ENCODE results near the gene TRRAP. TPM values are rescaled to one million over a fixed set of nuclear protein-coding genes. Genes with fewer than 3 reads are reported as not detected.

The TRRAP gene
- total and polyA plus RNA-seq, 4 donors: 4.3 to 22.7 (median 10.1) TPM

- DNase-seq (ENCODE audit: low spot score): no peak
- Histone ChIP-seq H3K4me1 (ENCODE audit: control insufficient read depth in 4 of 4, insufficient read depth in 4 of 4, low read length in 3 of 4) (no peaks in the 10 kb centered on the region), H3K9ac (ENCODE audit: low read depth in 1 of 2, low read length in 2 of 2) (no peak overlapping the region), H3K36me3 (ENCODE audit: control insufficient read depth in 4 of 4, insufficient read depth in 3 of 4, low read depth in 1 of 4, low read length in 3 of 4) (peaks cover 12 to 82% (median 47%) of the 10 kb centered on the region in 4 donors), H3K4me3 (ENCODE audit: low read depth in 1 of 3, low read length in 3 of 3) (no peak overlapping the region), H3K9me3 (ENCODE audit: control insufficient read depth in 4 of 4, low read length in 3 of 4) (no peaks in the 10 kb centered on the region), H3K27me3 (ENCODE audit: control insufficient read depth in 4 of 4, insufficient read depth in 4 of 4, low read length in 3 of 4) (no peaks in the 10 kb centered on the region), H3K27ac (ENCODE audit: low read depth in 1 of 2, low read length in 2 of 2) (no peak overlapping the region)
- WGBS: 94% methylated on average over 15 of the region's 15 CpGs
- no peak for TF ChIP-seq RXRA (IDR thresholded peaks at IDR 0.05)
- no peak for TF ChIP-seq GABPA (IDR thresholded peaks at IDR 0.05 in 1 of 2, conservative IDR thresholded peaks at IDR 0.05 in 1 of 2)
- TF ChIP-seq, protein P1, sequence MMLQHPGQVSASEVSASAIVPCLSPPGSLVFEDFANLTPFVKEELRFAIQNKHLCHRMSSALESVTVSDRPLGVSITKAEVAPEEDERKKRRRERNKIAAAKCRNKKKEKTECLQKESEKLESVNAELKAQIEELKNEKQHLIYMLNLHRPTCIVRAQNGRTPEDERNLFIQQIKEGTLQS (IDR thresholded peaks at IDR 0.05): no peak
- TF ChIP-seq SP1 (IDR thresholded peaks at IDR 0.05): no peak
- no peak for TF ChIP-seq HNF4A (conservative IDR thresholded peaks at IDR 0.05)
Measured at GRCh38 chr7:98996150-98996552, 117.8 kb downstream of the TRRAP start.

DNA sequence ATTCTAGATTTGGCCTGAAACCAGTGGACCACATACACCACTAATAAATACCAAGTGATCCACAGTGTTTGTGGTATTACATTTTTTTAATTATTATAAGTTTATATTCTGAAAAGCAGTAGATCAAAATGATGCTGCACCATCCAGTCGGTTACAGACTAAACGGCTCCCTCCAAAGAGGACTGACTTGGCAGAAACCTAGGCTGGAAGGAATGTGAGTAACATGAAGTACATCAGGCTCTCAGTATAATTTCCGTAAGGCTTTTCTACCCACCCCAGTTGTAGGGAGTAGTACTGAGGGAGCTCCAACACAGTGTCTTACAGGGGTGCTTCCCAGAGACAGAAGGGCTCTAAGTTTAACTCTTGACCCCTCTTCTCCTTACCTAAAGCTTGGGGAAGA is 119.5 kb downstream of the TRRAP start:
- no peaks in the 10 kb centered on the region for H3K9me3 ChIP-seq (ENCODE audit: control insufficient read depth in 4 of 4, low read length in 3 of 4)
- no peaks in the 10 kb centered on the region for H3K27me3 ChIP-seq (ENCODE audit: control insufficient read depth in 4 of 4, insufficient read depth in 4 of 4, low read length in 3 of 4)
- H3K36me3 ChIP-seq (ENCODE audit: control insufficient read depth in 4 of 4, insufficient read depth in 3 of 4, low read depth in 1 of 4, low read length in 3 of 4): peaks cover 10 to 76% (median 36%) of the 10 kb centered on the region in 4 donors
- no peak overlapping the region for H3K9ac ChIP-seq (ENCODE audit: low read depth in 1 of 2, low read length in 2 of 2)
- TF ChIP-seq FOXA1 (IDR thresholded peaks at IDR 0.05): no peak
- TF ChIP-seq RXRA (IDR thresholded peaks at IDR 0.05): no peak
- TF ChIP-seq, protein P1 (IDR thresholded peaks at IDR 0.05): no peak
- no peak for TF ChIP-seq SP1 (IDR thresholded peaks at IDR 0.05)
- TF ChIP-seq TAF1 (conservative IDR thresholded peaks at IDR 0.05): no peak
- TF ChIP-seq JUND (IDR thresholded peaks at IDR 0.05): no peak
- TF ChIP-seq, protein P2, sequence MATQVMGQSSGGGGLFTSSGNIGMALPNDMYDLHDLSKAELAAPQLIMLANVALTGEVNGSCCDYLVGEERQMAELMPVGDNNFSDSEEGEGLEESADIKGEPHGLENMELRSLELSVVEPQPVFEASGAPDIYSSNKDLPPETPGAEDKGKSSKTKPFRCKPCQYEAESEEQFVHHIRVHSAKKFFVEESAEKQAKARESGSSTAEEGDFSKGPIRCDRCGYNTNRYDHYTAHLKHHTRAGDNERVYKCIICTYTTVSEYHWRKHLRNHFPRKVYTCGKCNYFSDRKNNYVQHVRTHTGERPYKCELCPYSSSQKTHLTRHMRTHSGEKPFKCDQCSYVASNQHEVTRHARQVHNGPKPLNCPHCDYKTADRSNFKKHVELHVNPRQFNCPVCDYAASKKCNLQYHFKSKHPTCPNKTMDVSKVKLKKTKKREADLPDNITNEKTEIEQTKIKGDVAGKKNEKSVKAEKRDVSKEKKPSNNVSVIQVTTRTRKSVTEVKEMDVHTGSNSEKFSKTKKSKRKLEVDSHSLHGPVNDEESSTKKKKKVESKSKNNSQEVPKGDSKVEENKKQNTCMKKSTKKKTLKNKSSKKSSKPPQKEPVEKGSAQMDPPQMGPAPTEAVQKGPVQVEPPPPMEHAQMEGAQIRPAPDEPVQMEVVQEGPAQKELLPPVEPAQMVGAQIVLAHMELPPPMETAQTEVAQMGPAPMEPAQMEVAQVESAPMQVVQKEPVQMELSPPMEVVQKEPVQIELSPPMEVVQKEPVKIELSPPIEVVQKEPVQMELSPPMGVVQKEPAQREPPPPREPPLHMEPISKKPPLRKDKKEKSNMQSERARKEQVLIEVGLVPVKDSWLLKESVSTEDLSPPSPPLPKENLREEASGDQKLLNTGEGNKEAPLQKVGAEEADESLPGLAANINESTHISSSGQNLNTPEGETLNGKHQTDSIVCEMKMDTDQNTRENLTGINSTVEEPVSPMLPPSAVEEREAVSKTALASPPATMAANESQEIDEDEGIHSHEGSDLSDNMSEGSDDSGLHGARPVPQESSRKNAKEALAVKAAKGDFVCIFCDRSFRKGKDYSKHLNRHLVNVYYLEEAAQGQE (IDR thresholded peaks at IDR 0.05): no peak
- no peak for TF ChIP-seq EGR1 (IDR thresholded peaks at IDR 0.05; ENCODE audit: low read depth in 2 of 2)
- no peak for TF ChIP-seq NR2F2 (IDR thresholded peaks at IDR 0.05)
- TF ChIP-seq, protein P3, sequence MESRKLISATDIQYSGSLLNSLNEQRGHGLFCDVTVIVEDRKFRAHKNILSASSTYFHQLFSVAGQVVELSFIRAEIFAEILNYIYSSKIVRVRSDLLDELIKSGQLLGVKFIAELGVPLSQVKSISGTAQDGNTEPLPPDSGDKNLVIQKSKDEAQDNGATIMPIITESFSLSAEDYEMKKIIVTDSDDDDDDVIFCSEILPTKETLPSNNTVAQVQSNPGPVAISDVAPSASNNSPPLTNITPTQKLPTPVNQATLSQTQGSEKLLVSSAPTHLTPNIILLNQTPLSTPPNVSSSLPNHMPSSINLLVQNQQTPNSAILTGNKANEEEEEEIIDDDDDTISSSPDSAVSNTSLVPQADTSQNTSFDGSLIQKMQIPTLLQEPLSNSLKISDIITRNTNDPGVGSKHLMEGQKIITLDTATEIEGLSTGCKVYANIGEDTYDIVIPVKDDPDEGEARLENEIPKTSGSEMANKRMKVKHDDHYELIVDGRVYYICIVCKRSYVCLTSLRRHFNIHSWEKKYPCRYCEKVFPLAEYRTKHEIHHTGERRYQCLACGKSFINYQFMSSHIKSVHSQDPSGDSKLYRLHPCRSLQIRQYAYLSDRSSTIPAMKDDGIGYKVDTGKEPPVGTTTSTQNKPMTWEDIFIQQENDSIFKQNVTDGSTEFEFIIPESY (IDR thresholded peaks at IDR 0.05): no peak
- no peak for TF ChIP-seq MAX (IDR thresholded peaks at IDR 0.05)
- no peak for TF ChIP-seq HNF4A (conservative IDR thresholded peaks at IDR 0.05)
- no peak for TF ChIP-seq FOXA2 (IDR thresholded peaks at IDR 0.05)
- TF ChIP-seq YY1 (IDR thresholded peaks at IDR 0.05): no peak
- no peak for TF ChIP-seq RAD21 (IDR thresholded peaks at IDR 0.05)
- no peak for TF ChIP-seq HNF4G (IDR thresholded peaks at IDR 0.05)
- 93% methylated on average over 3 of the region's 3 CpGs for WGBS
- DNase-seq (ENCODE audit: low spot score): no peak
- no peak overlapping the region for H3K27ac ChIP-seq (ENCODE audit: low read depth in 1 of 2, low read length in 2 of 2)
- no peaks in the 10 kb centered on the region for H3K4me1 ChIP-seq (ENCODE audit: control insufficient read depth in 4 of 4, insufficient read depth in 4 of 4, low read length in 3 of 4)
- no peak overlapping the region for H3K4me3 ChIP-seq (ENCODE audit: low read depth in 1 of 3, low read length in 3 of 3)
